AG04450 (cell line): ENCODE data around the gene ARHGAP22. TPM values are rescaled to one million over a fixed set of nuclear protein-coding genes. Genes with fewer than 3 reads are reported as not detected.

Experiments
- CTCF ChIA-PET: fragments of 300-600, 350-600 bp; formaldehyde crosslinking; extraction: SDS; loops from one replicate; lab custom pipeline; 2022; ENCODE audit warnings: antibody characterized with exemption, inconsistent platforms; lab: Charles Lee
- POLR2A ChIA-PET: fragments of 350-600 bp; formaldehyde crosslinking; extraction: SDS; loops from one replicate; lab custom pipeline; 2021; ENCODE audit warnings: antibody characterized with exemption, inconsistent platforms; lab: Yijun Ruan, JAX
- DNase-seq: peaks from one replicate; pipeline ENCODE4 v3.0.0-alpha.2; 2011; ENCODE audit warnings: low read depth, low spot score
- H3K27ac ChIP-seq: one replicate; pipeline ENCODE4 v1.5.1; 2012; ENCODE audit warnings: low read depth, low read length, control low read depth
- H3K27me3 ChIP-seq: one replicate; pipeline ENCODE4 v1.6.0; 2012; ENCODE audit warnings: low read length; ENCODE audit not compliant: control insufficient read depth, insufficient read depth
- H3K4me3 ChIP-seq: 2 replicates; pipeline ENCODE4 v1.5.1; 2011; ENCODE audit warnings: mild to moderate bottlenecking, low read depth, low read length, control low read depth
- H3K9me3 ChIP-seq: 2 replicates; pipeline ENCODE4 v1.5.1; 2012; ENCODE audit warnings: low read length; ENCODE audit not compliant: control insufficient read depth, insufficient read depth
- polyA minus RNA-seq: library from RNA; depleted of rRNA, polyadenylated mRNA; stranded (reverse); fragments of >200 nt; gene quantifications from 2 replicates; pipeline ENCODE4 v1.2.3, GENCODE V29; 2011; rRNA and poly(A)+ RNA removed
- polyA plus RNA-seq: library from polyadenylated mRNA; depleted of rRNA; stranded (reverse); fragments of >200 nt; gene quantifications from 2 replicates; pipeline ENCODE4 v1.2.3, GENCODE V29; 2011; rRNA removed
- TF ChIP-seq, protein P1 (sequence below): IDR thresholded peaks from 2 replicates; pipeline ENCODE4 v1.5.1; 2011; ENCODE audit warnings: low read depth, low read length, control low read depth, inconsistent platforms

The ARHGAP22 gene
- polyA plus RNA-seq: 8.2 and 9.6 TPM in 2 replicates
- polyA minus RNA-seq: 13.6 and 14.3 TPM in 2 replicates

- Histone ChIP-seq H3K9me3 (no peaks in the 10 kb centered on the region), H3K27me3 (no peaks in the 10 kb centered on the region), H3K27ac (peak within 1 kb of the TSS; percentile 31), H3K4me3 (peak within 1 kb of the TSS; percentile 83)
- ChIA-PET POLR2A (interaction anchor here (0.6 to 0.9 kb wide), 2 partner anchors 13 to 51 kb away, joined by 4 read pairs; no protein-coding TSS in a partner anchor), CTCF (interaction anchor here (1.4 to 5.5 kb wide), 3 partner anchors 10 to 52 kb away, joined by 4 to 104 read pairs (median 19); no protein-coding TSS in a partner anchor)
- no peak for DNase-seq
- TF ChIP-seq, protein P1, sequence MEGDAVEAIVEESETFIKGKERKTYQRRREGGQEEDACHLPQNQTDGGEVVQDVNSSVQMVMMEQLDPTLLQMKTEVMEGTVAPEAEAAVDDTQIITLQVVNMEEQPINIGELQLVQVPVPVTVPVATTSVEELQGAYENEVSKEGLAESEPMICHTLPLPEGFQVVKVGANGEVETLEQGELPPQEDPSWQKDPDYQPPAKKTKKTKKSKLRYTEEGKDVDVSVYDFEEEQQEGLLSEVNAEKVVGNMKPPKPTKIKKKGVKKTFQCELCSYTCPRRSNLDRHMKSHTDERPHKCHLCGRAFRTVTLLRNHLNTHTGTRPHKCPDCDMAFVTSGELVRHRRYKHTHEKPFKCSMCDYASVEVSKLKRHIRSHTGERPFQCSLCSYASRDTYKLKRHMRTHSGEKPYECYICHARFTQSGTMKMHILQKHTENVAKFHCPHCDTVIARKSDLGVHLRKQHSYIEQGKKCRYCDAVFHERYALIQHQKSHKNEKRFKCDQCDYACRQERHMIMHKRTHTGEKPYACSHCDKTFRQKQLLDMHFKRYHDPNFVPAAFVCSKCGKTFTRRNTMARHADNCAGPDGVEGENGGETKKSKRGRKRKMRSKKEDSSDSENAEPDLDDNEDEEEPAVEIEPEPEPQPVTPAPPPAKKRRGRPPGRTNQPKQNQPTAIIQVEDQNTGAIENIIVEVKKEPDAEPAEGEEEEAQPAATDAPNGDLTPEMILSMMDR: no peak
Observed at GRCh38 chr10:48604991-48605508, at the start of gene ARHGAP22. Gene ARHGAP22, minus strand, starts transcription at chr10:48605073. Its CDS starts 277 bp downstream, at chr10:48604796.

GRCh38 chr10:48653944-48654698 lies 49.2 kb upstream of the ARHGAP22 start:
- DNase-seq: no peak
- no peak overlapping the region for H3K4me3 ChIP-seq
- no peaks in the 10 kb centered on the region for H3K27me3 ChIP-seq
- TF ChIP-seq, protein P1: no peak
- POLR2A ChIA-PET: no interaction called here
- no peaks in the 10 kb centered on the region for H3K9me3 ChIP-seq
- no peak overlapping the region for H3K27ac ChIP-seq
- CTCF ChIA-PET: interaction anchor here (0.7 to 5.9 kb wide), 5 partner anchors 19 to 346 kb away, joined by 3 to 668 read pairs (median 117); no protein-coding TSS in a partner anchor

- no peak overlapping the region for H3K27ac ChIP-seq
- TF ChIP-seq, protein P1: no peak
- POLR2A ChIA-PET: no interaction called here
- H3K9me3 ChIP-seq: no peaks in the 10 kb centered on the region
- no peaks in the 10 kb centered on the region for H3K27me3 ChIP-seq
- CTCF ChIA-PET: interaction anchor here (0.7 kb wide), 1 partner anchor 345 kb away, joined by 3 read pairs; no protein-coding TSS in a partner anchor
- H3K4me3 ChIP-seq: no peak overlapping the region
- DNase-seq: no peak
Observed at GRCh38 chr10:48653347-48653746, 48.5 kb upstream of the ARHGAP22 start.

GRCh38 chr10:48652344-48652743 lies 47.5 kb upstream of the ARHGAP22 start:
- H3K27ac ChIP-seq: no peak overlapping the region
- CTCF ChIA-PET: interaction anchor here (1.0 to 1.1 kb wide), 2 partner anchors 100 to 288 kb away, joined by 3 to 4 read pairs; no protein-coding TSS in a partner anchor
- no peak overlapping the region for H3K4me3 ChIP-seq
- DNase-seq: no peak
- TF ChIP-seq, protein P1: no peak
- POLR2A ChIA-PET: no interaction called here
- H3K27me3 ChIP-seq: no peaks in the 10 kb centered on the region
- H3K9me3 ChIP-seq: no peaks in the 10 kb centered on the region
